ENCODE results near the gene PCDH1.

Gene PCDH1

DNA sequence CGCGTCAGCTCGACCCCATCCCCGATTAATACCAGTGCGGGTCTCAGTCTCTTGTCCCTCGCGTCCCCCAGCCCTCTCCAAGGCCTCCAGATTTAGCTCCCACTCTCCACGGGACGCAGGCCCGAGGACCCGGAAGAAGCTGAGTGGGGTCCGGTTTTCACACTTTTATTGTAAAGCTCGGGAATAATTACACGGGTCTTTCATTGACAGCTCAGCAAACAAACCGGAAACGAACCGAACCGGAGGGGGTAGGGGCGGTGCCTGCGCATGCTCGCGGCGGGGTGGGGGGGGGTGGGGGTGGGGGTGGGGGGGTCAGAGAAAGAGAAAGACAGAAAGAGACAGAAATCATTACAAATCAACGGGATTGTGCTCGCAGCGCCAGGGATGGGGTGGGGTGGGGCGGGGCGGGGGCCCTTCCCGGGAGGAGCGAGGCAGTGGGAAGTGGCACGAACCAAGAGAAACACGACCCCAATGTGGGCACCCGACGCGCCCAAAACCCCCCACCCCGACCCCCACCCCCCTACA is 27.9 kb downstream of the PCDH1 start:
- Histone ChIP-seq H3K36me3 (ENCODE audit: insufficient read depth, low read length) (no peaks in the 10 kb centered on the region), H3K4me2 (ENCODE audit: low read length) (peak overlapping the region; percentile 97), H3K9me3 (replicated peaks; ENCODE audit: low read length) (no peaks in the 10 kb centered on the region), H3K9ac (ENCODE audit: low read depth, low read length) (peak overlapping the region; percentile 86), H3K4me1 (ENCODE audit: control insufficient read depth, insufficient read depth, low read length) (peaks cover 13% of the 10 kb centered on the region), H3K27me3 (ENCODE audit: control insufficient read depth, insufficient read depth, low read length) (peaks cover 7% of the 10 kb centered on the region), H3K4me3 (ENCODE audit: low read length) (peak overlapping the region; percentile 73)

DNA sequence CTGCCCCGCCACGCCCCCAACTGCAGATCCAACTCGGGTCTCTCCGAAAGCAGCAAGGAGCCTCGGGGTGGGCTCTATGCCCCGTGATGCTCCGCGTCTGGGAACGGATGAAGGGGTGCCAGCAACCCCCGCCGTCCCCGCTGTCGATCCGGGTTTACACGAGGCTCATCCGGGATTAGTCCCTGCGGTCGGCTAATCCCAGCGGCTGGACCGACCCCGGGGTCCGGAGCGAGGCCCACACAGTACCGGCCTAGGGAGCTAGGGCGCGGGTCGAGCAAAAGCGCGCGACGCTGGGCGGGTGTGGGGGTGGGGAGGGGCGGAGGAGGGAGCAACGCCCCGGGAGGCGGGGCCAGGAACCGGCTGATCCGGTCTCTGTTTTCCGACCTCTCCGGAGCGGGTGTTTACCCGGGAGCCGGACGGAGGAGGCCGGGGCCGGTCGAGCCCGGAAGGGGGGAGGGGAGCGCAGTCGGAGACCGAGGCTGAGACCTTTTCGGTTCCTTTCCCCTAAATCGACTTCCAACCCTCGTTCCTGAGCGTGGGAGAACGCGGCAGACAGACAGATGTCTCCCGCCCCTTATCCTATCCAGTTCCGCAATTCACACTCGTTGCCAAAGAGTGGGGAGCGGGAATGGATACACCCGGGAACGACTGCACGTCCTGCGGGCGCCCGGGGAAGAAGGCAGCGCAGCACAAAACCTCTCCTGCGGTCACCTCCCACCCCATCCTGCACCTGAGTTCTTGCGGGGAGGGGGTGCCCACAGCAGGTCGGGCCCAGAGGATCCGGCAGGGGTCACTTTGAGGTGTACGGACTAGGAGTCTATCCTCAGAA is 28.6 kb downstream of the PCDH1 start:
- Histone ChIP-seq H3K36me3 (ENCODE audit: insufficient read depth, low read length) (no peaks in the 10 kb centered on the region), H3K27me3 (ENCODE audit: control insufficient read depth, insufficient read depth, low read length) (peaks cover 12% of the 10 kb centered on the region), H3K9ac (ENCODE audit: low read depth, low read length) (peak overlapping the region; percentile 86), H3K4me1 (ENCODE audit: control insufficient read depth, insufficient read depth, low read length) (peaks cover 13% of the 10 kb centered on the region), H3K4me3 (ENCODE audit: low read length) (peak overlapping the region; percentile 73), H3K9me3 (replicated peaks; ENCODE audit: low read length) (no peaks in the 10 kb centered on the region), H3K4me2 (ENCODE audit: low read length) (peak overlapping the region; percentile 97)

DNA sequence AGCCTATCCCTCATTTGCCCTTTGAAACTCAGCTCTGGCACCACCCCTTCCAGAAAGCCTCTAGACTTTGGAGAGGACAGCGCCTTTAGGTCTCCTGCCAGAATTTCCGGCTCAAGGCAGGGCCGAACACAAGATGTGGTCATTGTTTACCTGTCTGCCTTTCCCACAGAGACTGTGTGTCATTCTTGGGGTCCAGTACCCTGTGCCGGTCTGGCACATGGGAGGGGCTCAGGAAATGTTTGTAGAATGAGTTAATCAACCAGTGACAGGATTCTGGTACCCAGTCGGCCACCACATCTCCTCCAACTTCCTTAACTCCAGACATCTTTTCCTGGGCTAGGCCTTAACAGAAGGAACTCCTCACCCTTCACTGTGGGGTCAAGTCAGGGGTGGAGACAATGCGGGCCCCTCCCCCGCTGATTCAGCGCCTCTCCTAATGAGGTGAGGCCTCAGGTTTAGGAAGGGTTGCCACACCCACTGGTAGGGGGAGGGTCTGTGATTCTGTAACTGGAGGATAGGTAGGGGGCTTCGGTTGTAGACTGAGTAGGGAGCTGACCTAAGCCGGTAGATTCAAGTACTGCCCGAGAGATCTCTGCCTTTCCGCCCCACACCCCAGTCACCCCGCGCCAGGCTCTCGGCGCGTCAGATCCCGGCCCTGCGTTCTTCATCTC is 29.3 kb downstream of the PCDH1 start:
- peak overlapping the region; percentile 73 for H3K4me3 ChIP-seq (ENCODE audit: low read length)

DNA sequence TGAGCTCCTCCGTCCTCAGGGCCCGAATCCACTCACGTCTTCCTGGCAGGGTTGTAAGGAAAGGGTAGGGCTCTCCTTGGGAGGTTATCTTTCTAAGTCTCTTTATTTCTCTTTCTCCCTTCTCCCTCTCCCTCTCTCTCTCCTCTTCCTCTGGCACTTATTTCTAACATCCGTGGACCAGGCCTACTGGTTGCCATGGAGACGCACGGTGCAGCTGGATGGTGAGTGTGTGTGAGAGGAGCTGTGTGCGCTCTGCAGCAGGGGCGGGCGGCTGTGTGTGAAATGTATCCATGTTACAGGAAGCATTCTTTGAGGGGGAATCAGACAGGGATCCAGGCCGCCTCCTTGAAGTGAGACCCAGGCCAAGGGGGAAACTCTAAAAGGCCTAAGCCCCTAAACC is 32.2 kb downstream of the PCDH1 start:
- H3K9me3 ChIP-seq (replicated peaks; ENCODE audit: low read length): no peaks in the 10 kb centered on the region
- H3K4me2 ChIP-seq (ENCODE audit: low read length): no peak overlapping the region
- peaks cover 43% of the 10 kb centered on the region for H3K27me3 ChIP-seq (ENCODE audit: control insufficient read depth, insufficient read depth, low read length)
- no peak overlapping the region for H3K4me3 ChIP-seq (ENCODE audit: low read length)
- H3K36me3 ChIP-seq (ENCODE audit: insufficient read depth, low read length): no peaks in the 10 kb centered on the region
- H3K4me1 ChIP-seq (ENCODE audit: control insufficient read depth, insufficient read depth, low read length): peaks cover 13% of the 10 kb centered on the region
- H3K9ac ChIP-seq (ENCODE audit: low read depth, low read length): no peak overlapping the region

More for the DNA sequence above, 29.3 kb downstream of the PCDH1 start:
- H3K4me1 ChIP-seq (ENCODE audit: control insufficient read depth, insufficient read depth, low read length): peaks cover 13% of the 10 kb centered on the region
- H3K9ac ChIP-seq (ENCODE audit: low read depth, low read length): peak overlapping the region; percentile 86
- H3K36me3 ChIP-seq (ENCODE audit: insufficient read depth, low read length): no peaks in the 10 kb centered on the region
- peak overlapping the region; percentile 97 for H3K4me2 ChIP-seq (ENCODE audit: low read length)
- H3K9me3 ChIP-seq (replicated peaks; ENCODE audit: low read length): no peaks in the 10 kb centered on the region
- peaks cover 19% of the 10 kb centered on the region for H3K27me3 ChIP-seq (ENCODE audit: control insufficient read depth, insufficient read depth, low read length)

DNA sequence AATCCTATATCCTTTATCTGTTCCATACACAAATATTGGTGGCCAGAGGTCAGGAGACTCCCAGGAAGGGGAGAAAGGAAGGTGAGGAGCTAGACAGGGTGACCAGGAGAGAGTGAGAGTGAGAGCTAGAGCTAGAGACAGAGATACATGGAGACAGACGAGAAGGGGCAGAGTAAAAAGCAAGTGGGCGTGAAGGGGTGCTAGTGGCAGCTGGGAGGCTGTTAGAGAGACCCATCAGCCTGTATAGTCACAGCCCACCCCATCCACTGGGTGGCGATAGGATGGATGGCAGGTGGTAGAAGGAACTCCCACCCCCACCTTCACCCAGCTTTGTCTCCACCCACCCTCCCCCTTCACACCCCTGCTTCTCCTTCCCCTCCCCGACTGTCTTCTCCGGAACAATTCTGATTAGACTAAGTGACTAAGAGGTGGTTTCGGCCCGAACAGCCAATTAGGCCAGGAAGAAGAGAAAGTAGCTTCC is 32.8 kb downstream of the PCDH1 start:
- H3K27me3 ChIP-seq (ENCODE audit: control insufficient read depth, insufficient read depth, low read length): peaks cover 48% of the 10 kb centered on the region

DNA sequence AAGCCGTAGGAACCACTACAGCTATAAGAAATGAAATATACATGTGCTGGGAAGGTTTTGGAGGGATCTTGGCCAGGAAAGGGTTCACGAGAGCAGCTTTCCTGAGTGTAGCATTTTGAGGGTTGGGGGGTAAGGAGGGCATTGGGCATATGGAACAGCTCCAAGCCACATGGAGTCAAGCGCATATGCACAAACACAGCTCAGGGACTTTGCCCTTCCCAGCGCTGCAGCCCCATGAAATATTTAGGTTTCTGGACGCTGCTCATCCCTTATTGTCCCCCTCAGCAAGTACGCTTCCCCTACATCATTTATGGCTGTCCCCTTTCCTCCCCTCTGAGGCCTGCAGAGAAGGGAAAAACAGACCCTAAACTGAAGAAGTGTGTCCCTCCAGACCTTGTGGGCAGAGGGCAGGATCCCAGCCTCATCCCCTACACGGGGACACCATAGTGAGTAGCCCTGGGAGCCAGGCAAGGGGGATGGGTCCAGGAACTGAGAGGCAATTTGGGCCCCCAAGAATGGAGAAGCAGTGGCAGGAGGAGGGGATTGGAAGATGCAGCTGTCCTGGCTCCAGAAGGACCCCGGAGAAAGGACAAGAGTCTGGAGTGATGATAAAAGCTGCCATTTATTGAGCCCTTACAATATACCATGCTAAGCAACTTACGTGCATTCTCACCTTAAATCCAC is 33.7 kb downstream of the PCDH1 start:
- Histone ChIP-seq H3K27me3 (ENCODE audit: control insufficient read depth, insufficient read depth, low read length) (peaks cover 55% of the 10 kb centered on the region), H3K36me3 (ENCODE audit: insufficient read depth, low read length) (no peaks in the 10 kb centered on the region), H3K9me3 (replicated peaks; ENCODE audit: low read length) (no peaks in the 10 kb centered on the region), H3K4me3 (ENCODE audit: low read length) (no peak overlapping the region), H3K4me2 (ENCODE audit: low read length) (no peak overlapping the region), H3K4me1 (ENCODE audit: control insufficient read depth, insufficient read depth, low read length) (peaks cover 8% of the 10 kb centered on the region), H3K9ac (ENCODE audit: low read depth, low read length) (no peak overlapping the region)

More for the DNA sequence above, 32.8 kb downstream of the PCDH1 start:
- Histone ChIP-seq H3K9ac (ENCODE audit: low read depth, low read length) (no peak overlapping the region), H3K9me3 (replicated peaks; ENCODE audit: low read length) (no peaks in the 10 kb centered on the region), H3K4me2 (ENCODE audit: low read length) (no peak overlapping the region), H3K36me3 (ENCODE audit: insufficient read depth, low read length) (no peaks in the 10 kb centered on the region), H3K4me3 (ENCODE audit: low read length) (no peak overlapping the region), H3K4me1 (ENCODE audit: control insufficient read depth, insufficient read depth, low read length) (peaks cover 13% of the 10 kb centered on the region)

DNA sequence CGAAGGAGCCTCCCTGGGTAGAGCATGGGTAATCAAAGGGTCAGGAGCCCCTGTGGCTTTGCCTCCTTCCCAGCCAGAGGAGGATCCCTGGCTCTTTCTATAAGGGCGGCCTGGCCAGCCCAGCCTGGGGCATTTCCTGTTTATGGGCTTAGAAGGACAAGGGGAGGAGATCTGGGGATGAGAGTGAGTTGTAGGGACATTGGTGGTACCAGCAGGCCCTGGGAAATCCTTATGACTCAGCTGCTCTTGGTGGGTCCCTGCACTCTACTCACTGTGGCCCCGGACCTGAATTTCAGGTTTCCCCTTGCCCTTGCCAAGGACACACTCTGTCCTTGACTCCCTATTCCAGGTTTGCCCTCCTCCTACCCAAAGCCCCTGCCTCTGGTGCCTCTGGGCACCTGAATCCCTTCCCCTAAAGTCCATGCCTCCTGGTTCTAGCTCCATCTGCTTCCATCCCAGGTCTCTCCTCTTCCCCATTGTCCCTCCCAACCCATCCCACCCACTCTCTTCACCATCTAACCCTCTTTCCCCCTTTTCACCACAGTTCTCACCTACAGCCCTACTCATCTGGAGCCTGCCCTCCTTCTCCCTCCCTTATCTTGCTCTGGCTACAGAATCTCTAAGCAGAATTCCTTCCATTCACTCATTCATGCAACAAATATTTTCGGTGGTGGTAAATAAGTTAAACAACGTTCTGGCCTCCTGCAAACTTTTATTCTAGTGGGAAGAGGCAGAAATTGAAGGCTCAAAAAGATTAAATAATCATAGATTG is 34.9 kb downstream of the PCDH1 start:
- Histone ChIP-seq H3K4me2 (ENCODE audit: low read length) (no peak overlapping the region), H3K4me1 (ENCODE audit: control insufficient read depth, insufficient read depth, low read length) (no peaks in the 10 kb centered on the region), H3K9me3 (replicated peaks; ENCODE audit: low read length) (no peaks in the 10 kb centered on the region), H3K27me3 (ENCODE audit: control insufficient read depth, insufficient read depth, low read length) (peaks cover 58% of the 10 kb centered on the region), H3K4me3 (ENCODE audit: low read length) (no peak overlapping the region), H3K9ac (ENCODE audit: low read depth, low read length) (no peak overlapping the region), H3K36me3 (ENCODE audit: insufficient read depth, low read length) (no peaks in the 10 kb centered on the region)

DNA sequence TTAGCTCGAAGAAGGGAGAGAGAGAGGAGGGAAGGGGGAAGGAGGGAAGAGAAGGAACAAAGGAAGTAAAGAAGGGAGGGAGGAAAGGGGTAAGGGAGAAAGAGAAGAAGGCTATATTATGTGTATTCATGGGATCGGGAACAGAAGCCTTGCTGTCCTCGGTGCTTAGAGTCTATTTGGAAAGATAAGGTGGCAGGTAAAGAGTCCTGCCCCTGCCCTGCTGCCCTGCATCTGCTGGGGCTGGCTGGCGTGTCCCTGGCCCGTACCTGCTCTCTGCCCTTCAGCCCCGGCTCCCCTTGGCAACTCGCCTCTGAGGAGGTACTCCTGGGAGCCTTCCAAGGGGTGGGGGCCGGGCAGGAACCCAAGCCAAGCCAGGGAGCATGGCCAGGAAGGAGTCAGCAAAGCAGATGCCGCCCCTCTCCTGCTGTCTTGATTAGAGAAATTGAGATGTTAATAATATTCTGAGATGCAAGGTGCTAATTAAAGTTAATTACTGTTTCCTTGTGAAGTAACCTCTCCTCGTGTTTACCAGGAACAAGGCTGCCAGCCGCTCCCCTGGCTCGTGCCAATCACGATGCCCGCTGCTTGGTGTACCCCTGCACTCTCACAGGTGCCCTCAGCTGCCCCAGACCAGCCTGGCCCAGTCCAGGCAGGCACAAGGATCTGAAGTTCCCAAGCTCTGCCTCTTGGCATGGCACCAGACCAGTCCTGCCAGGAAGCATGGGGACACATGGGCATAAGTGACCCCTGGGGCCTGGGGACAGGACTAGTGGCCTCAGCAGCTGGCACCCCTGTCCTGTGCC is 36.6 kb downstream of the PCDH1 start:
- Histone ChIP-seq H3K4me2 (ENCODE audit: low read length) (no peak overlapping the region), H3K27me3 (ENCODE audit: control insufficient read depth, insufficient read depth, low read length) (peaks cover 71% of the 10 kb centered on the region), H3K9me3 (replicated peaks; ENCODE audit: low read length) (no peaks in the 10 kb centered on the region), H3K9ac (ENCODE audit: low read depth, low read length) (no peak overlapping the region), H3K4me1 (ENCODE audit: control insufficient read depth, insufficient read depth, low read length) (no peaks in the 10 kb centered on the region), H3K4me3 (ENCODE audit: low read length) (no peak overlapping the region), H3K36me3 (ENCODE audit: insufficient read depth, low read length) (no peaks in the 10 kb centered on the region)

DNA sequence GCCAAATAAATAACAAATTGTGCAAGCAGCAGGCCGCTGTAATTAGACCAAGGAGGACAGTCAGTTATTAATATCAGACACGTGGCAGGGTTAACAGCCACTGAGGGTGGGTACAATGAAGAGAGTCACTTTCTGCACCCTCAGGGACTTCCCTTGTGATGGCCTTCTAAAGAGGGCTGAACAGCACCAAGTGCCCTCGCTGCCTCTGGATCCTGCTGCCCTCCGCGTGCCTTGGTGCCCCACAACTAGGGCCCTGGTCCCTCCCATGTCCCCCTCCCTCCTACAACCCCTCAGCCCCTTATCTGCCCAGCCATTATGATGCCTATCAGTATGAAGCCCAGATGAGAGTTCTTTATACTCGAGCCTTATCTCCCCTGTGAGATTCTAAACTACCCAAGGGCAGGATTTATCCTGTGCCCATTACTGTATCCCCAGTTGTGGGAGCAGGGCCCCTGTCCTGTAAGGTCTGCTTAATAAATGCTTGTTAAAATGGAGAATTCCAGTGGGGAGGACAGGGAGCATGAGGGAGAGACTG is 37.3 kb downstream of the PCDH1 start:
- no peaks in the 10 kb centered on the region for H3K4me1 ChIP-seq (ENCODE audit: control insufficient read depth, insufficient read depth, low read length)
- H3K4me2 ChIP-seq (ENCODE audit: low read length): no peak overlapping the region
- H3K36me3 ChIP-seq (ENCODE audit: insufficient read depth, low read length): no peaks in the 10 kb centered on the region
- H3K4me3 ChIP-seq (ENCODE audit: low read length): no peak overlapping the region
- peaks cover 74% of the 10 kb centered on the region for H3K27me3 ChIP-seq (ENCODE audit: control insufficient read depth, insufficient read depth, low read length)
- no peaks in the 10 kb centered on the region for H3K9me3 ChIP-seq (replicated peaks; ENCODE audit: low read length)
- no peak overlapping the region for H3K9ac ChIP-seq (ENCODE audit: low read depth, low read length)

DNA sequence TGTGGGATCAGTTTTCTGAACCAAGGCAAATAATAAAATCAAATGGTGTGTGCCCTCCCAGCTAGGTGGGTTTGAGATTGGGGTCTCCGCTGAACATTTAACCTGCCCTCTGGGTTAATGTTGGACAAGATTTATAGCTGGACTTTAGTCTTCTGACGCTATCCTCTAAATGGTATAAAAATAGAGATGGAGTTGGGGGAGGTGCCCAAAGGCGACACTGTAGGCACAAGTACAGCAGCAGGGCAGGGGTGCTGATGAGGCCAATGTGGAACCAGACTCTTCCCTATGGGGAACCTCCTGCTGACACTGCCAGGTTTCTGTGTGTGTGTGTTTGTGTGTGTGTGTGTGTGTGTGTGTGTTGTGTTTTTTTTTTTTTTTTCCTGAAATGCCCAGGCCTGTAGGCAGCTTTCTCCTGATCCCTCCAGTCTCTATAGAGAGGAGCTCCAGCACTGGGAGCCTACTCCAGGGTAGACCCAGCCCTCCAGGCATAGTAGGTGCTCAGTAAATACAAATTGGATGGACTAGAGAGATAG is 37.9 kb downstream of the PCDH1 start:
- no peak overlapping the region for H3K9ac ChIP-seq (ENCODE audit: low read depth, low read length)
- no peak overlapping the region for H3K4me2 ChIP-seq (ENCODE audit: low read length)
- H3K27me3 ChIP-seq (ENCODE audit: control insufficient read depth, insufficient read depth, low read length): peaks cover 72% of the 10 kb centered on the region
- no peaks in the 10 kb centered on the region for H3K4me1 ChIP-seq (ENCODE audit: control insufficient read depth, insufficient read depth, low read length)
- H3K4me3 ChIP-seq (ENCODE audit: low read length): no peak overlapping the region
- no peaks in the 10 kb centered on the region for H3K9me3 ChIP-seq (replicated peaks; ENCODE audit: low read length)
- H3K36me3 ChIP-seq (ENCODE audit: insufficient read depth, low read length): no peaks in the 10 kb centered on the region

Data from skeletal muscle satellite cell (primary cell).